CD14-positive monocyte (primary cell): ENCODE results near the gene PLD1. TPM values are rescaled to one million over a fixed set of nuclear protein-coding genes. Genes with fewer than 3 reads are reported as not detected.
A peak's percentile ranks its signal among the peaks of the same experiment; 100 is the strongest.

Experiments
- DNase-seq, 3 donors: peaks; one replicate each; pipeline ENCODE4 v3.0.0-alpha.2; 2011 to 2022
- H2AFZ ChIP-seq: 2 replicates; pipeline ENCODE4 v1.6.0; 2012; ENCODE audit warnings: mild to moderate bottlenecking, low read depth, low read length, inconsistent platforms; ENCODE audit not compliant: insufficient read depth, poor library complexity, severe bottlenecking
- H3K27ac ChIP-seq, 2 donors: 1 replicate in 1 of 2; 2 replicates in 1 of 2; pipeline ENCODE4 v1.5.1; 2012 to 2013; ENCODE audit warnings: low read length in 2 of 2, control low read depth in 1 of 2, inconsistent platforms in 1 of 2, low read depth in 1 of 2, mild to moderate bottlenecking in 1 of 2
- H3K27me3 ChIP-seq, 2 donors: one replicate each; pipeline versions ENCODE4 v1.6.0 to v1.6.1; 2011 to 2013; ENCODE audit warnings: low read length in 2 of 2; ENCODE audit not compliant: control insufficient read depth in 2 of 2, insufficient read depth in 2 of 2
- H3K36me3 ChIP-seq, 2 donors: replicated peaks in 1 of 2; 1 replicate in 1 of 2; 2 replicates in 1 of 2; pipeline versions ENCODE4 v1.5.1 to v1.6.1; 2012 to 2013; ENCODE audit warnings: low read length in 2 of 2, control low read depth in 1 of 2, inconsistent platforms in 1 of 2, mild to moderate bottlenecking in 1 of 2; ENCODE audit not compliant: insufficient read depth in 2 of 2, control insufficient read depth in 1 of 2
- H3K4me1 ChIP-seq, 2 donors: 1 replicate in 1 of 2; 2 replicates in 1 of 2; pipeline versions ENCODE4 v1.5.1 to v1.6.1; 2012 to 2013; ENCODE audit warnings: low read length in 2 of 2, control low read depth in 1 of 2, inconsistent platforms in 1 of 2, mild to moderate bottlenecking in 1 of 2, moderate library complexity in 1 of 2; ENCODE audit not compliant: insufficient read depth in 2 of 2, control insufficient read depth in 1 of 2
- H3K4me2 ChIP-seq: replicated peaks from 2 replicates; pipeline ENCODE3; 2012; ENCODE audit warnings: low read length, moderate library complexity, mild to moderate bottlenecking; ENCODE audit not compliant: poor library complexity, severe bottlenecking; ENCODE audit errors: extremely low read depth
- H3K4me3 ChIP-seq, 3 experiments: fragments of 200-600 bp in 1 of 3; sonication (generic) in 1 of 3; replicated peaks in 1 of 3; 1 replicate in 2 of 3; 2 replicates in 1 of 3; pipeline ENCODE4 v1.5.1; 2011 to 2013; ENCODE audit warnings: low read length in 3 of 3, mild to moderate bottlenecking in 3 of 3, control low read depth in 2 of 3, low read depth in 2 of 3, inconsistent platforms in 1 of 3, moderate library complexity in 1 of 3
- H3K79me2 ChIP-seq: 2 replicates; pipeline ENCODE4 v1.6.0; 2012; ENCODE audit warnings: mild to moderate bottlenecking, control low read depth, inconsistent platforms, low read length, moderate library complexity; ENCODE audit not compliant: insufficient read depth
- H3K9ac ChIP-seq: 2 replicates; pipeline ENCODE4 v1.6.0; 2017; ENCODE audit warnings: low read length, mild to moderate bottlenecking; ENCODE audit not compliant: insufficient read depth, poor library complexity, severe bottlenecking
- H3K9me3 ChIP-seq, 2 donors: replicated peaks in 1 of 2; 1 replicate in 1 of 2; 2 replicates in 1 of 2; pipeline versions ENCODE4 v1.5.1 to v1.6.1; 2012 to 2013; ENCODE audit warnings: low read length in 2 of 2, control low read depth in 1 of 2; ENCODE audit not compliant: control insufficient read depth in 1 of 2, insufficient read depth in 1 of 2
- H4K20me1 ChIP-seq: 2 replicates; pipeline ENCODE4 v1.6.0; 2012; ENCODE audit warnings: mild to moderate bottlenecking, low read length, control low read depth, moderate library complexity; ENCODE audit not compliant: insufficient read depth
- H3K27ac Mint-ChIP-seq, 7 donors: one replicate each; pipeline ENCODE4 v1.8.0; 2020; ENCODE audit warnings: mild to moderate bottlenecking in 7 of 7, mixed read lengths in 7 of 7, moderate library complexity in 6 of 7, inconsistent platforms in 2 of 7
- H3K27me3 Mint-ChIP-seq, 3 donors: one replicate each; pipeline ENCODE4 v1.8.0; 2021 to 2022; ENCODE audit warnings: low read depth in 3 of 3, mild to moderate bottlenecking in 3 of 3, mixed read lengths in 3 of 3, moderate library complexity in 3 of 3, inconsistent platforms in 1 of 3
- H3K36me3 Mint-ChIP-seq, 2 donors: one replicate each; pipeline ENCODE4 v1.8.0; 2020; ENCODE audit warnings: mixed read lengths in 2 of 2, inconsistent platforms in 1 of 2, mild to moderate bottlenecking in 1 of 2
- H3K4me1 Mint-ChIP-seq: one replicate; pipeline ENCODE4 v1.8.0; 2020; ENCODE audit warnings: mild to moderate bottlenecking, mixed read lengths
- H3K4me3 Mint-ChIP-seq, 2 donors: one replicate each; pipeline ENCODE4 v1.8.0; 2020; ENCODE audit warnings: mild to moderate bottlenecking in 2 of 2, mixed read lengths in 2 of 2, moderate library complexity in 1 of 2
- H3K9me3 Mint-ChIP-seq, 7 donors: one replicate each; pipeline ENCODE4 v1.8.0; 2020 to 2022; ENCODE audit warnings: mixed read lengths in 7 of 7, mild to moderate bottlenecking in 6 of 7, moderate library complexity in 6 of 7, inconsistent platforms in 2 of 7
- WGBS: methylation state at CpG from one replicate; pipeline ENCODE4 v1.1.5; 2013; ENCODE audit warnings: missing lambda C conversion rate; ENCODE audit not compliant: insufficient coverage; 5-methylcytosine and 5-hydroxymethylcytosine counted together
- intact Hi-C, 2 donors: fragments of 100-400 bp; cut with micrococcal nuclease; formaldehyde crosslinking; loops; one replicate each; pipeline versions ENCODE4 v1.15.0 to v1.15.1; 2023
- polyA plus RNA-seq, 3 donors: library from polyadenylated mRNA; depleted of rRNA in 1 of 3; unstranded in 2 of 3; stranded (reverse) in 1 of 3; fragments of 300-500 nt in 2 of 3; fragments of >200 nt in 1 of 3; fragmentation: Illumina TruSeq in 2 of 3; gene quantifications; 1 replicate in 2 of 3; 2 replicates in 1 of 3; pipeline ENCODE4 v1.2.3, GENCODE V29; 2012 to 2021
- TF ChIP-seq, protein P1 (sequence below): fragments of 200-600 bp; IDR thresholded peaks from one replicate; pipeline ENCODE4 v1.8.0; 2022; ENCODE audit warnings: antibody characterized with exemption, mild to moderate bottlenecking

Gene PLD1
- polyA plus RNA-seq, 3 donors = 5.1 to 7.9 (median 5.8) TPM

DNA sequence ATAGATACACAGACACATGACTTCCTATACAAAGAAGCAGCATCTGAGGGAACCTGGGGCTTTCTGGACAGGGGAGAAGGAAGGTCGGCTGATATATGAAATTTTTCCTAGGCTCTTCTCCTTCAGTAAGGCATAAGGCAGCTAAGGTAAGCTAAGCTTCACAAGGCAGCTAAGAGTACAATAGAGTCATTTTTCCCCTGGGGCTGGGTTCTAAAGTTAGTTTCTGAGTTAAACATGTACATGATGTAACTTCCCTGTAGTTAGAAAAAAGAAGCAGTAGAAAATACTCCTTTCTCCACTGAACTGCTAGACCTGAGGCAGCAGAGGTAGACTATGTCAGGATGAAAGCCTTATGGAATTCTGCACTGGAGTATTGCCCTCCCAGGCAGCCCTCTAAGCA lies 109.6 kb downstream of the PLD1 start:
- Mint-ChIP-seq H3K4me1 (peaks cover 5% of the 10 kb centered on the region), H3K27me3 (peaks cover 0 to 2% (median 0%) of the 10 kb centered on the region in 3 donors), H3K27ac (no peak overlapping the region), H3K9me3 (peaks cover 4 to 16% (median 9%) of the 10 kb centered on the region in 7 donors), H3K36me3 (peaks cover 72 to 75% of the 10 kb centered on the region in 2 donors), H3K4me3 (no peak overlapping the region)
- DNase-seq = no peak
- intact Hi-C loops = no loop called here
- TF ChIP-seq, protein P1, sequence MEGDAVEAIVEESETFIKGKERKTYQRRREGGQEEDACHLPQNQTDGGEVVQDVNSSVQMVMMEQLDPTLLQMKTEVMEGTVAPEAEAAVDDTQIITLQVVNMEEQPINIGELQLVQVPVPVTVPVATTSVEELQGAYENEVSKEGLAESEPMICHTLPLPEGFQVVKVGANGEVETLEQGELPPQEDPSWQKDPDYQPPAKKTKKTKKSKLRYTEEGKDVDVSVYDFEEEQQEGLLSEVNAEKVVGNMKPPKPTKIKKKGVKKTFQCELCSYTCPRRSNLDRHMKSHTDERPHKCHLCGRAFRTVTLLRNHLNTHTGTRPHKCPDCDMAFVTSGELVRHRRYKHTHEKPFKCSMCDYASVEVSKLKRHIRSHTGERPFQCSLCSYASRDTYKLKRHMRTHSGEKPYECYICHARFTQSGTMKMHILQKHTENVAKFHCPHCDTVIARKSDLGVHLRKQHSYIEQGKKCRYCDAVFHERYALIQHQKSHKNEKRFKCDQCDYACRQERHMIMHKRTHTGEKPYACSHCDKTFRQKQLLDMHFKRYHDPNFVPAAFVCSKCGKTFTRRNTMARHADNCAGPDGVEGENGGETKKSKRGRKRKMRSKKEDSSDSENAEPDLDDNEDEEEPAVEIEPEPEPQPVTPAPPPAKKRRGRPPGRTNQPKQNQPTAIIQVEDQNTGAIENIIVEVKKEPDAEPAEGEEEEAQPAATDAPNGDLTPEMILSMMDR = no peak
- no peaks in the 10 kb centered on the region for H3K27me3 ChIP-seq
- H3K4me2 ChIP-seq = no peak overlapping the region
- H3K36me3 ChIP-seq = peaks cover 40 to 69% of the 10 kb centered on the region in 2 donors
- H3K9ac ChIP-seq = no peak overlapping the region
- peaks cover 4 to 6% of the 10 kb centered on the region in 2 donors for H3K9me3 ChIP-seq
- no peak overlapping the region for H2AFZ ChIP-seq
- WGBS = no CpG with 5 or more reads among the region's 1 CpG
- H3K4me1 ChIP-seq = no peaks in the 10 kb centered on the region
- H3K79me2 ChIP-seq = no peaks in the 10 kb centered on the region
- H3K27ac ChIP-seq = no peak overlapping the region
- no peaks in the 10 kb centered on the region for H4K20me1 ChIP-seq
- H3K4me3 ChIP-seq = no peak overlapping the region

DNA sequence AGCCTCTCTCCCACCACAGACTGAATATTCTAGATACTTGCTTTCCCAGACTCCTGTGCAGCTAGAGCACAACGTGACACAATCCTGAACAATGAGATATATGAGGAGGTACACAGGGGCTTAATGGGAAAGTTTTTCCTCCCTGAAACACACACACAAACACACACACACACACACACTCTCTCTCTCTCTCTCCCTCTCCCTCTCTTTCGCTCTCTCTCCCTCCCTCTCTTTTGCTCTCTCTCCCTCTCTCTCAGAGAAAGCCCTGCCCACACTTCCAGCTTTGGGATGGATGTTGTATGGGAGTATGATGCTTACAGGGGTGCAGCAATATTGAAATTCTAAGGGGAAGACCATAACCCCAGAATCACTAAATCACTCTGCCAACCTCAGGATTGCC lies 110.1 kb downstream of the PLD1 start:
- TF ChIP-seq, protein P1 = no peak
- peaks cover 70 to 77% of the 10 kb centered on the region in 2 donors for H3K36me3 Mint-ChIP-seq
- DNase-seq = no peak
- no CpG with 5 or more reads among the region's 2 CpGs for WGBS
- peaks cover 4 to 6% of the 10 kb centered on the region in 2 donors for H3K9me3 ChIP-seq
- no peaks in the 10 kb centered on the region for H3K79me2 ChIP-seq
- no peak overlapping the region for H3K4me3 Mint-ChIP-seq
- peaks cover 5% of the 10 kb centered on the region for H3K4me1 Mint-ChIP-seq
- no peak overlapping the region for H3K4me3 ChIP-seq
- H3K4me2 ChIP-seq = no peak overlapping the region
- H3K36me3 ChIP-seq = peaks cover 40 to 71% of the 10 kb centered on the region in 2 donors
- H2AFZ ChIP-seq = no peak overlapping the region
- no peak overlapping the region for H3K9ac ChIP-seq
- H3K27ac ChIP-seq = no peak overlapping the region
- peaks cover 4 to 16% (median 9%) of the 10 kb centered on the region in 7 donors for H3K9me3 Mint-ChIP-seq
- no peaks in the 10 kb centered on the region for H4K20me1 ChIP-seq
- intact Hi-C loops = no loop called here
- peak overlapping the region in 1 of 7 donors; percentile 45 for H3K27ac Mint-ChIP-seq
- no peaks in the 10 kb centered on the region for H3K4me1 ChIP-seq
- H3K27me3 ChIP-seq = no peaks in the 10 kb centered on the region
- peaks cover 0 to 2% (median 0%) of the 10 kb centered on the region in 3 donors for H3K27me3 Mint-ChIP-seq
